Fibroblast of lung (primary cell): ENCODE data around the gene SP8. TPM values are rescaled to one million over a fixed set of nuclear protein-coding genes. Genes with fewer than 3 reads are reported as not detected.

Source experiments
- DNase-seq, 2 donors: peaks; one replicate each; pipeline versions ENCODE4 v3.0.0 to v3.0.0-alpha.2; 2010; ENCODE audit warnings: low read depth in 2 of 2
- H2AFZ ChIP-seq: 2 replicates; pipeline ENCODE4 v1.5.1; 2012; ENCODE audit warnings: low read length, control low read depth, inconsistent platforms
- H3K27ac ChIP-seq: 2 replicates; pipeline ENCODE4 v1.5.1; 2011; ENCODE audit warnings: low read length, control low read depth; ENCODE audit not compliant: insufficient read depth
- H3K27me3 ChIP-seq: 2 replicates; pipeline ENCODE4 v1.5.1; 2011; ENCODE audit warnings: mild to moderate bottlenecking, low read length; ENCODE audit not compliant: control insufficient read depth, insufficient read depth
- H3K36me3 ChIP-seq: 2 replicates; pipeline ENCODE4 v1.5.1; 2011; ENCODE audit warnings: low read length; ENCODE audit not compliant: control insufficient read depth, insufficient read depth
- H3K4me1 ChIP-seq: 2 replicates; pipeline ENCODE4 v1.5.1; 2011; ENCODE audit warnings: low read length; ENCODE audit not compliant: control insufficient read depth, insufficient read depth; ENCODE audit errors: extremely low read depth
- H3K4me2 ChIP-seq: 2 replicates; pipeline ENCODE4 v1.5.1; 2011; ENCODE audit warnings: low read length, control low read depth; ENCODE audit not compliant: insufficient read depth; ENCODE audit errors: extremely low read depth
- H3K4me3 ChIP-seq, 4 experiments: fragments of 200-600 bp in 1 of 4; sonication (generic) in 1 of 4; replicated peaks in 1 of 4; 2 replicates each; pipeline ENCODE4 v1.5.1; 2011 to 2016; ENCODE audit warnings: low read length in 4 of 4, low read depth in 3 of 4, mild to moderate bottlenecking in 3 of 4, control low read depth in 2 of 4, inconsistent platforms in 1 of 4, mixed read lengths in 1 of 4; ENCODE audit not compliant: insufficient read depth in 1 of 4; ENCODE audit errors: control extremely low read depth in 1 of 4
- H3K79me2 ChIP-seq: 2 replicates; pipeline ENCODE4 v1.5.1; 2012; ENCODE audit warnings: mild to moderate bottlenecking, low read length, inconsistent platforms; ENCODE audit not compliant: control insufficient read depth, insufficient read depth
- H3K9ac ChIP-seq: 2 replicates; pipeline ENCODE4 v1.5.1; 2011; ENCODE audit warnings: mild to moderate bottlenecking, low read length, control low read depth; ENCODE audit not compliant: insufficient read depth
- H3K9me3 ChIP-seq: 2 replicates; pipeline ENCODE4 v1.5.1; 2012; ENCODE audit warnings: low read depth, low read length; ENCODE audit not compliant: control insufficient read depth, insufficient read depth
- H4K20me1 ChIP-seq: 2 replicates; pipeline ENCODE4 v1.5.1; 2011; ENCODE audit warnings: low read length; ENCODE audit not compliant: control insufficient read depth, insufficient read depth; ENCODE audit errors: extremely low read depth
- CTCF ChIP-seq, 2 donors: IDR thresholded peaks in 1 of 2; conservative IDR thresholded peaks in 1 of 2; 1 replicate in 1 of 2; 2 replicates in 1 of 2; pipeline ENCODE4 v1.5.1; 2011 to 2012; ENCODE audit warnings: low read length in 2 of 2, control low read depth in 1 of 2, inconsistent platforms in 1 of 2, low read depth in 1 of 2, mild to moderate bottlenecking in 1 of 2
- EZH2 ChIP-seq: IDR thresholded peaks from 2 replicates; pipeline ENCODE4 v1.5.1; 2012; ENCODE audit warnings: low read length, control low read depth, mild to moderate bottlenecking; ENCODE audit errors: missing control alignments
- polyA plus RNA-seq, 2 donors: library from polyadenylated mRNA; depleted of rRNA in 1 of 2; stranded (reverse) in 1 of 2; unstranded in 1 of 2; fragments of >200 nt; gene quantifications; 2 replicates each; pipeline ENCODE4 v1.2.1, GENCODE V29; 2011 to 2012; ENCODE audit warnings: missing spikeins in 1 of 2
- total RNA-seq: library from RNA; depleted of rRNA; stranded (reverse); fragments of >200 nt; gene quantifications from 2 replicates; pipeline ENCODE4 v1.2.1, GENCODE V29; 2014

The SP8 gene
- total and polyA plus RNA-seq, 2 donors (not counting 1 experiment from before 2014, with no cell fraction given) = not detected

GRCh38 chr7:20737840-20738448, 48.7 kb downstream of the SP8 start:
- Histone ChIP-seq H3K9ac (no peak overlapping the region), H3K27ac (no peak overlapping the region), H2AFZ (no peak overlapping the region), H4K20me1 (no peaks in the 10 kb centered on the region), H3K4me1 (no peaks in the 10 kb centered on the region), H3K9me3 (no peaks in the 10 kb centered on the region), H3K4me2 (no peak overlapping the region), H3K27me3 (no peaks in the 10 kb centered on the region), H3K4me3 (no peak overlapping the region), H3K79me2 (no peaks in the 10 kb centered on the region), H3K36me3 (no peaks in the 10 kb centered on the region)
- TF ChIP-seq CTCF (conservative IDR thresholded peaks at IDR 0.05 in 1 of 2, IDR thresholded peaks at IDR 0.05 in 1 of 2; ENCODE audit: low read depth in 1 of 2, low read length in 2 of 2) = no peak
- no peak for TF ChIP-seq EZH2
- DNase-seq = no peak

GRCh38 chr7:20735346-20736065, 51.2 kb downstream of the SP8 start:
- no peak overlapping the region for H2AFZ ChIP-seq
- H4K20me1 ChIP-seq = no peaks in the 10 kb centered on the region
- DNase-seq = no peak
- TF ChIP-seq CTCF (conservative IDR thresholded peaks at IDR 0.05 in 1 of 2, IDR thresholded peaks at IDR 0.05 in 1 of 2; ENCODE audit: low read depth in 1 of 2, low read length in 2 of 2) (no peak), EZH2 (no peak)
- no peaks in the 10 kb centered on the region for H3K36me3 ChIP-seq
- no peaks in the 10 kb centered on the region for H3K27me3 ChIP-seq
- H3K4me2 ChIP-seq = no peak overlapping the region
- H3K27ac ChIP-seq = no peak overlapping the region
- no peaks in the 10 kb centered on the region for H3K9me3 ChIP-seq
- H3K79me2 ChIP-seq = no peaks in the 10 kb centered on the region
- no peak overlapping the region for H3K9ac ChIP-seq
- H3K4me1 ChIP-seq = no peaks in the 10 kb centered on the region
- H3K4me3 ChIP-seq = no peak overlapping the region

Other genes with a start within 250 kb of the SP8 start
- gene ABCB5, start 171.2 kb downstream of the SP8 start, total RNA-seq = 0.17 and 0.26 TPM in 2 replicates
- not detected in 2 replicates for gene ABCB5, start 171.2 kb downstream of the SP8 start, polyA plus RNA-seq